GM23338 (cell line): Measurements from ENCODE around the gene PPFIA1. TPM values are rescaled to one million over a fixed set of nuclear protein-coding genes. Genes with fewer than 3 reads are reported as not detected.
"Not testable (repeated sequence)": the region's sequence is repeated elsewhere in the genome, so short reads cannot be mapped to it uniquely, and the experiment has no call there.

Source experiments
- ATAC-seq: fragments of 200-7000 bp; cut with Tn5 transposase; 3 replicates; pipeline ENCODE4 v1.9.1; 2020
- DNase-seq: peaks from one replicate; pipeline ENCODE4 v3.0.0-alpha.2; 2015; ENCODE audit warnings: low spot score
- H2AFZ ChIP-seq: fragments of 200-600 bp; sonication (generic); 2 replicates; pipeline ENCODE4 v1.8.0; 2016; ENCODE audit warnings: antibody characterized with exemption, mild to moderate bottlenecking, moderate library complexity
- H3F3A ChIP-seq: fragments of 200-600 bp; sonication (generic); replicated peaks from 2 replicates; pipeline ENCODE4 v1.8.0; 2017; ENCODE audit warnings: antibody characterized with exemption, mixed run types, low read depth
- H3K27ac ChIP-seq: fragments of 200-600 bp; sonication (generic); 2 replicates; pipeline ENCODE4 v1.6.1; 2016; ENCODE audit warnings: low read depth
- H3K27me3 ChIP-seq: fragments of 200-600 bp; sonication (generic); 2 replicates; pipeline ENCODE4 v1.8.0; 2016; ENCODE audit warnings: mild to moderate bottlenecking, mixed run types, moderate library complexity; ENCODE audit not compliant: insufficient read depth
- H3K36me3 ChIP-seq: fragments of 200-600 bp; sonication (generic); 2 replicates; pipeline ENCODE4 v1.8.0; 2016; ENCODE audit warnings: mild to moderate bottlenecking; ENCODE audit not compliant: insufficient read depth
- H3K4me1 ChIP-seq: fragments of 200-600 bp; sonication (generic); 2 replicates; pipeline ENCODE4 v1.8.0; 2016; ENCODE audit warnings: mild to moderate bottlenecking, moderate library complexity; ENCODE audit not compliant: insufficient read depth
- H3K4me2 ChIP-seq: fragments of 200-600 bp; sonication (generic); 2 replicates; pipeline ENCODE4 v1.7.1; 2017; ENCODE audit warnings: mixed run types
- H3K4me3 ChIP-seq: fragments of 200-600 bp; sonication (generic); 2 replicates; pipeline ENCODE4 v1.6.1; 2016; ENCODE audit warnings: mixed run types
- H3K79me2 ChIP-seq: fragments of 200-600 bp; sonication (generic); replicated peaks from 2 replicates; pipeline ENCODE4 v1.8.0; 2017; ENCODE audit warnings: mild to moderate bottlenecking; ENCODE audit not compliant: insufficient read depth
- H3K9me2 ChIP-seq: fragments of 200-600 bp; sonication (generic); 2 replicates; pipeline ENCODE4 v1.8.0; 2017; ENCODE audit not compliant: insufficient read depth
- H4K20me1 ChIP-seq: fragments of 200-600 bp; sonication (generic); replicated peaks from 2 replicates; pipeline ENCODE4 v1.8.0; 2017; ENCODE audit warnings: mild to moderate bottlenecking; ENCODE audit not compliant: insufficient read depth
- H3K27ac Mint-ChIP-seq: 2 replicates; pipeline ENCODE4 v1.8.0; 2020; ENCODE audit warnings: inconsistent platforms, mild to moderate bottlenecking, moderate library complexity, mixed read lengths
- H3K27me3 Mint-ChIP-seq: 3 replicates; pipeline ENCODE4 v1.8.0; 2022; ENCODE audit warnings: low read depth, mild to moderate bottlenecking, moderate library complexity, mixed read lengths, inconsistent platforms; ENCODE audit not compliant: insufficient read depth, poor library complexity
- H3K36me3 Mint-ChIP-seq: 3 replicates; pipeline ENCODE4 v1.8.0; 2021; ENCODE audit warnings: low read depth, mild to moderate bottlenecking, inconsistent platforms, moderate library complexity, mixed read lengths
- H3K4me1 Mint-ChIP-seq: 3 replicates; pipeline ENCODE4 v1.8.0; 2020; ENCODE audit warnings: mild to moderate bottlenecking, inconsistent platforms, mixed read lengths
- H3K4me3 Mint-ChIP-seq: 3 replicates; pipeline ENCODE4 v1.8.0; 2021; ENCODE audit warnings: moderate library complexity, mild to moderate bottlenecking, inconsistent platforms, mixed read lengths
- H3K9me3 Mint-ChIP-seq: 3 replicates; pipeline ENCODE4 v1.8.0; 2020; ENCODE audit warnings: moderate library complexity, mild to moderate bottlenecking, inconsistent platforms, mixed read lengths
- CREB1 ChIP-seq: fragments of 250-450 bp; sonication (Bioruptor Pico); IDR thresholded peaks from 2 replicates; pipeline ENCODE4 v1.5.0; 2020; ENCODE audit warnings: low read depth, mild to moderate bottlenecking, moderate library complexity
- CTCF ChIP-seq, 2 experiments: fragments of 200-600 bp in 1 of 2; sonication (generic) in 1 of 2; conservative IDR thresholded peaks; 2 replicates each; pipeline versions ENCODE4 v1.5.1 to v1.6.1; 2016 to 2017; ENCODE audit warnings: antibody characterized with exemption in 2 of 2, low read depth in 2 of 2, mild to moderate bottlenecking in 2 of 2, moderate library complexity in 1 of 2
- ETS1 ChIP-seq: IDR thresholded peaks from 2 replicates; pipeline ENCODE4 v1.6.1; 2016; ENCODE audit warnings: antibody characterized with exemption
- JUNB ChIP-seq: IDR thresholded peaks from one replicate; pipeline ENCODE4 v1.6.1; 2016; ENCODE audit warnings: antibody characterized with exemption; ENCODE audit not compliant: unreplicated experiment
- NANOG ChIP-seq: IDR thresholded peaks from 2 replicates; pipeline ENCODE4 v1.6.1; 2016; ENCODE audit warnings: antibody characterized with exemption, borderline replicate concordance
- POLR2AphosphoS5 ChIP-seq: IDR thresholded peaks from 2 replicates; pipeline ENCODE4 v1.6.1; 2016; ENCODE audit warnings: antibody characterized with exemption, low read depth
- STAT1 ChIP-seq: IDR thresholded peaks from one replicate; pipeline ENCODE4 v1.6.1; 2016; ENCODE audit warnings: antibody characterized with exemption; ENCODE audit not compliant: unreplicated experiment
- ZNF114 ChIP-seq: fragments of 250-450 bp; sonication (Bioruptor Pico); IDR thresholded peaks from 2 replicates; pipeline ENCODE4 v1.5.0; 2020; ENCODE audit warnings: mild to moderate bottlenecking, moderate library complexity
- ZNF331 ChIP-seq: fragments of 250-450 bp; sonication (Bioruptor Pico); IDR thresholded peaks from 2 replicates; pipeline ENCODE4 v1.5.0; 2020; ENCODE audit warnings: low read depth, mild to moderate bottlenecking, moderate library complexity
- ZNF462 ChIP-seq: fragments of 250-450 bp; sonication (Bioruptor Pico); IDR thresholded peaks from 2 replicates; pipeline ENCODE4 v1.5.0; 2020; ENCODE audit warnings: mild to moderate bottlenecking, moderate library complexity
- polyA plus RNA-seq: library from polyadenylated mRNA; unstranded; fragments of >200 nt; fragmentation: Nextera tagmentation; extraction: Ambion mirVana; gene quantifications from 2 replicates; pipeline ENCODE4 v1.2.1, GENCODE V29; 2016
- total RNA-seq: library from RNA; depleted of rRNA; stranded (reverse); fragments of >200 nt; shearing (Covaris generic); gene quantifications from 2 replicates; pipeline ENCODE4 v1.2.3, GENCODE V29; 2014

The PPFIA1 gene
- total and polyA plus RNA-seq, 2 experiments from 2014 or later = 41.7 to 62.0 TPM

- no peak for TF ChIP-seq ZNF462
- no peak for TF ChIP-seq CREB1 (CRISPR knock-in tag)
- TF ChIP-seq CTCF (conservative IDR thresholded peaks at IDR 0.05; ENCODE audit: low read depth in 2 of 2) = no peak
- TF ChIP-seq ZNF331 (CRISPR knock-in tag) = no peak
- TF ChIP-seq STAT1 = no peak
- no peak for TF ChIP-seq NANOG
- no peak for TF ChIP-seq ZNF114
- TF ChIP-seq POLR2AphosphoS5 = no peak
- TF ChIP-seq JUNB = no peak
- no peak for TF ChIP-seq ETS1
Observed at GRCh38 chr11:70292863-70293262, 22.4 kb downstream of the PPFIA1 start (continued).

- H3K27me3 Mint-ChIP-seq = peaks cover 12% of the 10 kb centered on the region
- H3K4me3 Mint-ChIP-seq, DNase-seq, H3K9me2 ChIP-seq, ATAC-seq, H3K27ac Mint-ChIP-seq, H3K4me1 ChIP-seq, H3K4me3 ChIP-seq, H3K27me3 ChIP-seq, H3F3A ChIP-seq, H2AFZ ChIP-seq, H3K4me2 ChIP-seq, H3K27ac ChIP-seq, H3K4me1 Mint-ChIP-seq: not testable (repeated sequence)
- H3K36me3 ChIP-seq = peaks cover 26% of the 10 kb centered on the region
- peaks cover 31% of the 10 kb centered on the region for H4K20me1 ChIP-seq
- peaks cover 12% of the 10 kb centered on the region for H3K9me3 Mint-ChIP-seq
- H3K36me3 Mint-ChIP-seq = peaks cover 77% of the 10 kb centered on the region
- H3K79me2 ChIP-seq = peaks cover 72% of the 10 kb centered on the region
Observed at GRCh38 chr11:70295166-70295565, 24.7 kb downstream of the PPFIA1 start.
